ENCODE results near the gene FRMD8. TPM values are rescaled to one million over a fixed set of nuclear protein-coding genes. Genes with fewer than 3 reads are reported as not detected.

The FRMD8 gene
- total RNA-seq, 1 experiment from 2014 or later = 22.7 TPM

DNA sequence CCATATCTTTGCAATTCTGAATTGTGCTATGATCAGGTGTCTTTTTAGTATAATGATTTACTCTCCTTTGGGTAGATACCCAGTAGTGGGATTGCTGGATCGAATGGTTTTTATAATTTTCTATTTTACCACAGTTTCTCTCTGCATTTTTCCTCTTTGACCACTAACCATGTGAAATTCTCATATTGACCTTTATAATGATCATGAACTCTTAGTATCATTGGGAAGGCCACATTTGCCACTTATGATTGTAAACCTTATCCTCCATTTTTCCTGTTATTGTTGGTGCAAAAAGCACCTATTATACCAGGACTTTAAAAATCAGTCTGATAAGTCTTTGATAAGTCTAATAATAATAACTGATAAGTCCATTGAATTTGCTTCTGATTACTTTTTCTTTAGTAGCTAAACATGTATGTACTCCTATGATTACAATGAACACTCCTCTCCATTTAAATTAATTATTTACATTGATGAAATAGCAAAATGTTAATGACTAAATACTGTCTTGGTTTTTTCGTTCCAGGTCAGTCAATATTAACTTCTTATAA is 45.7 kb downstream of the FRMD8 start:
- no peak overlapping the region for H2BK15ac ChIP-seq (ENCODE audit: low read depth, low read length)
- H3K4me2 ChIP-seq (ENCODE audit: insufficient read depth, insufficient read length, low read length) = no peak overlapping the region
- Mint-ChIP-seq H3K27me3 (ENCODE audit: low read depth) (no peaks in the 10 kb centered on the region), H3K36me3 (ENCODE audit: insufficient read depth in 1 of 3, low read depth in 3 of 3) (no peaks in the 10 kb centered on the region), H3K4me3 (no peak overlapping the region), H3K4me1 (peaks cover 25 to 26% of the 10 kb centered on the region in 2 experiments), H3K9me3 (no peaks in the 10 kb centered on the region), H3K27ac (no peak overlapping the region)
- H4K91ac ChIP-seq (ENCODE audit: insufficient read length, low read depth, low read length) = no peak overlapping the region
- H3T11ph ChIP-seq (ENCODE audit: low read length) = no peak overlapping the region
- no peak overlapping the region for H2BK5ac ChIP-seq (ENCODE audit: insufficient read length, low read length)
- no peaks in the 10 kb centered on the region for H4K20me1 ChIP-seq (ENCODE audit: control insufficient read depth, insufficient read depth, insufficient read length)
- no peak overlapping the region for H4K8ac ChIP-seq (replicated peaks; ENCODE audit: insufficient read length, low read depth, low read length)
- H3K9ac ChIP-seq (ENCODE audit: extremely low read depth, insufficient read length, low read length) = no peak overlapping the region
- H2AFZ ChIP-seq (ENCODE audit: low read length) = no peak overlapping the region
- H2BK12ac ChIP-seq (ENCODE audit: insufficient read length, low read depth, low read length) = no peak overlapping the region
- H4K5ac ChIP-seq (ENCODE audit: insufficient read length, low read depth, low read length) = no peak overlapping the region
- H3K23ac ChIP-seq (ENCODE audit: insufficient read length, low read depth, low read length) = no peak overlapping the region
- no peak overlapping the region for H2AK5ac ChIP-seq (ENCODE audit: insufficient read length, low read length)
- H3K18ac ChIP-seq (ENCODE audit: insufficient read length, low read depth, low read length) = no peak overlapping the region
- H2BK20ac ChIP-seq (ENCODE audit: low read depth, low read length, poor library complexity, severe bottlenecking) = no peak overlapping the region
- H3K27me3 ChIP-seq (ENCODE audit: insufficient read depth, low read length) = no peaks in the 10 kb centered on the region
- H3K4me1 ChIP-seq (ENCODE audit: insufficient read depth, low read length) = peaks cover 7% of the 10 kb centered on the region; the same call in 1 of the 2 replicates
- no peaks in the 10 kb centered on the region; the same call in 1 of the 2 replicates for H3K79me2 ChIP-seq (ENCODE audit: insufficient read depth, low read length)
- no CpG with 5 or more reads among the region's 2 CpGs for WGBS (ENCODE audit: extremely low coverage, insufficient read length, low lambda C conversion rate)
- no peak overlapping the region for H3K4ac ChIP-seq (ENCODE audit: low read depth, low read length)
- no peaks in the 10 kb centered on the region for H3K23me2 ChIP-seq (ENCODE audit: insufficient read length, low read depth, low read length, poor library complexity, severe bottlenecking)
- H3K56ac ChIP-seq (ENCODE audit: insufficient read length, low read depth, low read length) = no peak overlapping the region
- no peak overlapping the region for H3K14ac ChIP-seq (ENCODE audit: insufficient read depth, low read length)
- no peak for TF ChIP-seq CTCF (conservative IDR thresholded peaks at IDR 0.05)
- H3K79me1 ChIP-seq (ENCODE audit: insufficient read depth, low read depth, low read length, poor library complexity, severe bottlenecking) = no peaks in the 10 kb centered on the region
- H3K9me3 ChIP-seq (ENCODE audit: control insufficient read depth, low read depth, low read length) = no peaks in the 10 kb centered on the region
- H2BK120ac ChIP-seq (ENCODE audit: low read depth, low read length, poor library complexity, severe bottlenecking) = no peak overlapping the region
- H3K27ac ChIP-seq (ENCODE audit: insufficient read length, low read depth, low read length) = no peak overlapping the region
- DNase-seq = no peak

Data from H9 (cell line).